VCaP (cell line): ENCODE data around the gene GNAO1.

ENCODE experiments used
- H3K27ac ChIP-seq: fragments of 450-650 bp; 2 replicates; pipeline ENCODE4 v1.5.1; 2017
- CTCF ChIP-seq: fragments of 450-650 bp; conservative IDR thresholded peaks from 2 replicates; pipeline ENCODE4 v1.5.1; 2017; ENCODE audit warnings: mild to moderate bottlenecking, moderate library complexity

Gene GNAO1

DNA sequence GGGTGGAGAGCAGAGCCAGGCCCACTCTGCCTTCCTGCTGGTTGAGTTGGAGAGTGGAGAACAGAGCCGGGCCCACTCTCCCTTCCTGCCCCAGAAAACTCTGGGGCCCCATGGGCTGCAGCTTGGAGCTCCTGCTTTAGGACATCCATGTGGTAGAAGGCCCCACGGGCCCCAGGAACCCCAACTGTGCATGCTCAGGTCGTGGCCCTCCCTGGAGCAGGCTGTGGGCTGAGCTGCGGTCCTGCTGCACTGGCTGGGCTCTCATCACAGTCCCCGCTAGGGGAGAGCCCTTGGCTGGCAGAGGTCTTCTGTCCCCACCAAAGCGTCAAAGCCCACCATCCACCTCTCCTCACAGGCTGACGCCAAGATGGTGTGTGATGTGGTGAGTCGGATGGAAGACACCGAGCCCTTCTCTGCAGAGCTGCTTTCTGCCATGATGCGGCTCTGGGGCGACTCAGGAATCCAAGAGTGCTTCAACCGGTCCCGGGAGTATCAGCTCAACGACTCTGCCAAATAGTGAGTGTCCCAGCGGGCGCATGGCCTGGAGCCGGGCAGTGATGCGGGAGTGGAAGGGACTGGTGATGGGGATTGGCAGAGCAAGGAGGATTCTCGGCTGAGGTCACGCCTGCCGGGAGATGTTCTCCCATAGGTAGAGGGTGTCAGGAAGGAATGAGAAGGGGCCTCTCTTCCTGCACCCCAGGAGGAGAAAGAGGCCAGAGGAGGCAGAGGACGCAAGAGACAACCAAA, 137.2 kb downstream of the GNAO1 start:
- TF ChIP-seq CTCF, result no peak
- no peak overlapping the region for H3K27ac ChIP-seq

DNA sequence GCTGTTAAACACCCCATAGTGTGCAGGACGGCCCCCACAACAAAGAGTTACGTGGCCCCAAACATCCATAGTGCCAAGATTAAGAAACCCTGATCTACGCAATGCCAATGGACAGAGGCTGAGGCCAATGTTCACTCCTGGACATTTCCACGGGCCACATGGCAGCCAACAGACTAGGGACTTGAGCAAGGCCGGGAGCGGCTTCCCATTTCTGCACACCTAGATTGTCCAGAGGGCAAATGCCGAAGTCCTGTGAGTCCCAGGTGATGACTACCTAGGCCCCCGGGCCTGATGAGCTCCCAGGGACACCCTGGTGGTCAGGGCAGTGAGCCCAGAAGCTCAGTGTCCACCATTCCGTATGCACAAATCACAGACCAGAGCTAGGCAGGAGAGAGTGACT, 138.6 kb downstream of the GNAO1 start:
- TF ChIP-seq CTCF, result no peak
- H3K27ac ChIP-seq, result no peak overlapping the region

DNA sequence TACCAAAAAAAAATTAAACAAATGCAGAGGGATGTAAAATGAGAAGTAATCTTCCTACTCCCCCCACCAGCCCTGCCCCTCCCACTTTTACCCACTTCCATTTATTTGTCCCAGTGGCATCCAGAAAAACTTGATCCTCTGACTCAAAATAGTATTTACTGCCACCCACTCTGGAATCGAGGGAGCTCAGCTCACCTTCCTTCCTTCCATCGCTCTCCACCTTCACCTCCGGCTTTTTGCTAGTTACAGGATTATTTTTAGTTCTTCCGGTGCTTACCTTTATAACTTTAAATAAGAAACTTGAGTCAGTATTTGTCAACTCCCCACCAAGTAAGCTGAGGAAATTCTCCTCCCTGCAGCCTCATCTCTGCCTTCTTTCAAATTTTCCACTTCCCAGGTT, 139.2 kb downstream of the GNAO1 start:
- no peak overlapping the region for H3K27ac ChIP-seq

GRCh38 chr16:56331399-56331798, 140.1 kb downstream of the GNAO1 start:
- no peak overlapping the region for H3K27ac ChIP-seq
- no peak for TF ChIP-seq CTCF

More for the DNA sequence above, 139.2 kb downstream of the GNAO1 start:
- no peak for TF ChIP-seq CTCF

DNA sequence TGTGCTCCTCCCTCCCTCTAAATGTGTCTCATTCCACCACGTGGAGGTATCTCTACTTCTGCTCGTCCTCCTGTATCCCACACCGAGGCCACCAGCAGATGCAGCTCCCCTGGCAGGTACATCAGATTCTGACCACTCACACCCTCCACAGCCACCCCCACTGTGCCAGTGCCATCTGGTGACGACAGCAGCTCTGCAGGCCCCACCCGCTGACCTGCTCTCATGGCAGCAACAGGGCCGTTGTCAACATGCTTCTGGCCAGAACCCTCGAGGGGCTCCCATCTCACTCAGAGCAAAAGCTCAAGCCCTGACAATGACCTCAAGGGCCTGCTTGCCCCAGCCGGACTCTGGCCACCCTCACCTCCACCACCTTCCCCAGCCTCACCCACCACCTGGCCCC, 140.6 kb downstream of the GNAO1 start:
- H3K27ac ChIP-seq, result no peak overlapping the region
- TF ChIP-seq CTCF, result no peak

DNA sequence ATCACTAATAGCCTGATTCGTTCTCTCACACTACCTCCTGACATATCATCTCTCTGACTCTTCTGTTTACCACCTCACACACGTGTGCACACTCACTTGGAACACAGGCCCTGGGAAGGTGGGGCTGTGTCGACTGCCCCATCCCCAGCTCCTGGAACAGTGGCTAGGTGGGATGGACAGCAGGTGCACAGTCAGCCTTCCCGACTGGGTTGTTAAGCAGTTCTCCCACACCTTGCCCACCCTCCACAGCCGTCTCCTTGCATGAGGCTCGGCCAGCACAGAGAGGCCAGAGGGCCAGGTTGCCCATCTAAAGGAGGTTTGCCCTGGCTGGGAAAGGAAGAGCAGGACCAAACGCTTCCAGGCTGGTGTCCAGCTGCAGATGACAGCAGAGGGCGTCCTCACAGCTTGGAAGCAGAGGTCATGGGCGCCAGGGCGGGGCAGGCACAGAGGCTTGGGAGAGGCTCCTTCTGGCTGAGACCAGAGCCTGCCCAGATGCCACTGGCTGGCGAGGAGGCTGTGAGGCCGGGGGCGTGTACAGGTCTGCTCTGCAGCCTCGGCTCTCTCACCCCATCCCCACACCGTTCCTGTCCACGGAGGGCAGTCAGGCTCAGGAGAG, 141.3 kb downstream of the GNAO1 start:
- peak; percentile 76 for TF ChIP-seq CTCF
- H3K27ac ChIP-seq, result no peak overlapping the region

DNA sequence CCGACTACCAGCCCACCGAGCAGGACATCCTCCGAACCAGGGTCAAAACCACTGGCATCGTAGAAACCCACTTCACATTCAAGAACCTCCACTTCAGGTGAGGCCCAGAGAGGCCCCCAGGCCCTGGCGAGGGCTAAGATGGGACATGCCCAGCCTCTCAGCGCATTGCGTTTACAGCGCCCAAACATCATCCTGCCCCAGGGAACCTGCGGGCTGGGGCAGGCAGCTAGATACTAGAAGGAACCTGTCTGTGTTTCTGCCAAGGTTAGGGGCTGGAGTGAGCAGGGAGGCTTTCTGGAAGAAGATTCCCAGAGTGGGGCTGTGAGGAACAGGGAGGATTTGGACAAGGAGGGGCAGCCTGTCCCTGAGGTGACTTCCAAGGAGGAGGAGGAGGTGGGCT, 143.5 kb downstream of the GNAO1 start:
- TF ChIP-seq CTCF, result no peak
- no peak overlapping the region for H3K27ac ChIP-seq
